Dendritic cell treated with granulocyte-macrophage colony-stimulating factor and Interleukin-4, amounts not matched to agents 40 ng/mL and 50 ng/mL, for 4 days (primary cell): Measurements from ENCODE around the gene PRSS3.
"Not testable (repeated sequence)": the region's sequence is repeated elsewhere in the genome, so short reads cannot be mapped to it uniquely, and the experiment has no call there.

Experiments
- H3K27ac Mint-ChIP-seq: one replicate; pipeline ENCODE4 v1.8.0; 2022; ENCODE audit warnings: mild to moderate bottlenecking, mixed read lengths
- H3K27me3 Mint-ChIP-seq: one replicate; pipeline ENCODE4 v1.8.0; 2022; ENCODE audit warnings: mild to moderate bottlenecking, mixed read lengths
- H3K36me3 Mint-ChIP-seq: one replicate; pipeline ENCODE4 v1.8.0; 2022; ENCODE audit warnings: low read depth, mixed read lengths
- H3K4me1 Mint-ChIP-seq: one replicate; pipeline ENCODE4 v1.8.0; 2022; ENCODE audit warnings: low read depth, mixed read lengths
- H3K4me3 Mint-ChIP-seq: one replicate; pipeline ENCODE4 v1.8.0; 2022; ENCODE audit warnings: mild to moderate bottlenecking, moderate library complexity, mixed read lengths
- H3K9me3 Mint-ChIP-seq: one replicate; pipeline ENCODE4 v1.8.0; 2022; ENCODE audit warnings: mixed read lengths
- intact Hi-C: fragments of 100-400 bp; cut with micrococcal nuclease; formaldehyde crosslinking; loops from one replicate; pipeline ENCODE4 v1.15.0; 2022

Gene PRSS3

DNA sequence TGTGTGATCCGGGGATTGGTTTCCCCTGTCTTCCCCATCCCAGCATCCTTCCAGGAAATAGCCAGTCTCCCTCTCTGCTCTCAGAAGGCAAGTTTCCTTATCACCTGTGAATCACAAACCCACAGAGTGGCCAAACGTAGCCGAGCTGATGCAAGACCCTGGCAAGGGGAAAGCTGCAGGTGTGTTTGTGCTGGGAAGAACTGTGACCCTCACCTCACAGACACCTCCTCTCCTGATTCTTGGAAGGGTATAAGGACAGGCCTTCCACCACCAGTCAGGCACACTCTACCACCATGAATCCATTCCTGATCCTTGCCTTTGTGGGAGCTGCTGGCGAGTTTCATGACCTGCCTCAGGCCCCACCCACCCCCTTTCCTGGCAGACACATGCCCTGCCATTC, at the start of gene PRSS3:
Gene PRSS3, plus strand, starts transcription at position 281 of the 400 bp plus-strand sequence. Its CDS starts 13 bp downstream, at position 294.
- Mint-ChIP-seq H3K27ac (no peak within 1 kb of the TSS), H3K4me1 (peaks cover 9% of the 10 kb centered on the region), H3K9me3 (no peaks in the 10 kb centered on the region), H3K4me3 (no peak within 1 kb of the TSS), H3K36me3 (no peaks in the 10 kb centered on the region), H3K27me3 (peaks cover 28% of the 10 kb centered on the region)
- intact Hi-C loops = no loop called here

DNA sequence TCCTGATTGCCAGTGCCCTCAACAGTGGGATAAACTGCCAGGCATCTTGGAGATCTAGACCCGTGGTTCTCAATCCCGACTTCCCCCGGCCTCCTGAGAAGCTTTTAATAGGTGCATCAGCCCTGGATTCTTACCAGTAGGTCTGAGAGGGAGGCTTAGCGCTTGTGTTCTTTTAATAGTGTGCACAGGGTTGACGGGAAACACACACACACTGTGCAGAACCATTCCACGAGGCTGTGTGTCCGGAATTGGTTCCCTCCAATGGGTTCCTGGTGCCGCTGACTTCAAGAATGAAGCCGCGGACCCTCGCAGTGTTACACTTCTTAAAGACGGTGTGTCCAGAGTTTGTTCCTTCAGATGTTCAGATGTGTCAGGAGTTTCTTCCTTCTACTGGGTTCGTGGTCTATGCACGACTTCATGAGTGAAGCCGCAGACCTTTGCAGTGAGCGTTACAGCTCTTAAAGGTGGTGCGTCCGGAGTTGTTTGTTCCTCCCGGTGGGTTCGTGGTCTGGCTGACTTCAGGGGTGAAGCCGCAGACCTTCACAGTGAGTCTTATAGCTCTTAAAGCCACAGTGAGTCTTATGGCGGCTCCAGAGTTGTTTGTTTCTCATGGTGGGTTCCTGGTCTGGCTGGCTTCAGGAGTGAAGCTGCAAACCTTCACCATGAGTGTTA, 46.6 kb upstream of the PRSS3 start:
- Mint-ChIP-seq H3K9me3 (no peaks in the 10 kb centered on the region), H3K4me1 (peaks cover 43% of the 10 kb centered on the region), H3K27me3 (peaks cover 71% of the 10 kb centered on the region), H3K36me3 (no peaks in the 10 kb centered on the region), H3K4me3 (peak overlapping the region; percentile 56), H3K27ac (no peak overlapping the region)
- intact Hi-C loops = no loop called here

DNA sequence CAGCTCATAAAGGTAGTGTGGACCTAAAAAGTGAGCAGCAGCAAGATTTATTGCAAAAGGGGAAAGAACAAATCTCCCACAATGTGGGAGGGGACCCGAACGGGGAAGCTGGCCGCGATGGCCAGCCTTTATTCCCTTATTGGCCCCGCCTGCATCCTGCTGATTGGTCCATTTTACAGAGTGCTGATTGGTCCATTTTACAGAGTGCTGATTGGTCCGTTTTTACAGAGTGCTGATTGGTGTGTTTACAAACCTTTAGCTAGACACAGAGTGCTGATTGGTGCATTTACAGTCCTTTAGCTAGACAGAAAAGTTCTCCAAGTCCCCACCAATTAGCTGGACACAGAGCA, 46.1 kb upstream of the PRSS3 start:
- Mint-ChIP-seq H3K4me1 (peaks cover 47% of the 10 kb centered on the region), H3K4me3 (peak overlapping the region; percentile 56), H3K27me3 (peaks cover 75% of the 10 kb centered on the region)
- H3K27ac Mint-ChIP-seq, H3K9me3 Mint-ChIP-seq, H3K36me3 Mint-ChIP-seq, intact Hi-C loops: not testable (repeated sequence)

DNA sequence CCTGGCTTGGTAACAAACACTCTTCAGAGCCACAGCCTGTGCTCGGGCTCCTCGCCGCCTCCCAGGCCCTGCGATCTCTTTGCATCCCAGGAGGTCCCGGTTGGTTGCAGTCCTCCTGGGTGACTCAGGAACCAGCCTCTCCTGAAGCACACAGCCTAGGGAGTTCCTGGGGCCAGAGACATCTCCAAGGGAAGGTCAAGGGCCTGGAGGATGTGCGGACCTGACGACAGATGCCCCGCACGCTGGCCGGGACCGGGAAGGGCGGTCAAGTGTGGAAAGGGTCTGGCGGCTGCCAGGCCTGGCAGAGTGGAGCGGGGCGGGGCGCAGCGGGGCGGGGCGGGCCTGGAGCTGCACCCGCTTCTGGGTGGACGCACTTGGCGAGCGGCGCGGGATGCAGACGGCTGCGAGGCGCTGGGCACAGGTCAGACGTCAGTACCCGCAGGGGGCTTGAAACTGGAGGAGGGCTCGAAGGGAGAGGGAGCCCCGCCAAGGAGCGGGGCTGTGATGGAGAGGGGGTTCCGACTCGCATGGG, 45.0 kb upstream of the PRSS3 start:
- intact Hi-C loops = no loop called here
- no peaks in the 10 kb centered on the region for H3K36me3 Mint-ChIP-seq
- peak overlapping the region; percentile 48 for H3K4me3 Mint-ChIP-seq
- H3K27ac Mint-ChIP-seq = peak overlapping the region; percentile 18
- peaks cover 47% of the 10 kb centered on the region for H3K4me1 Mint-ChIP-seq
- H3K27me3 Mint-ChIP-seq = peaks cover 82% of the 10 kb centered on the region
- no peaks in the 10 kb centered on the region for H3K9me3 Mint-ChIP-seq

DNA sequence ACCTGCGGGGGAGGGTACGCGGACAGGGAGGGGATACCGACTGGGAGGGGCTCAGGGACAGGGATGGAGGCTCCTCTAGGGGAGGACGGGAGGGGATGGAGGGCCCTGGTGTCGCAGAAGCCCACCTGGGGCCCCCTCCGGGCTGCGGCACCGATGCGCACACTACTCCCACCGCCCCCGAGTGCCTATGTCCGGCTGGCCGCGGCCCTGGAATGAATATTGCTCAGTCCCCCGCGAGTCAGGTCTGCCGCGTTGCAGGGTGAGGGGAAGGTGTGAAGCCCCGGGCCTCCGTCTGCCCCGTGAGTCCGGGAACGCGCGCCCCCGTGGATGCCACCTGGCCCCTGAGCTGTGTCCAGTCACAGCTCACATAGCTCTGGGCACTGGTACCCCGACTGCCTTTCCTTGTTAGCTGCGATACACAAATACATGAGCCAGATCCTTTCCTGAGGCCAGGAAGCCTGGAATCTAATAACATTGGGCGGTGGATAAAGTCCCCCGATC, 44.5 kb upstream of the PRSS3 start:
- intact Hi-C loops = no loop called here
- H3K36me3 Mint-ChIP-seq = no peaks in the 10 kb centered on the region
- H3K4me1 Mint-ChIP-seq = peaks cover 47% of the 10 kb centered on the region
- H3K9me3 Mint-ChIP-seq = no peaks in the 10 kb centered on the region
- peaks cover 81% of the 10 kb centered on the region for H3K27me3 Mint-ChIP-seq
- no peak overlapping the region for H3K4me3 Mint-ChIP-seq
- H3K27ac Mint-ChIP-seq = peak overlapping the region; percentile 18

DNA sequence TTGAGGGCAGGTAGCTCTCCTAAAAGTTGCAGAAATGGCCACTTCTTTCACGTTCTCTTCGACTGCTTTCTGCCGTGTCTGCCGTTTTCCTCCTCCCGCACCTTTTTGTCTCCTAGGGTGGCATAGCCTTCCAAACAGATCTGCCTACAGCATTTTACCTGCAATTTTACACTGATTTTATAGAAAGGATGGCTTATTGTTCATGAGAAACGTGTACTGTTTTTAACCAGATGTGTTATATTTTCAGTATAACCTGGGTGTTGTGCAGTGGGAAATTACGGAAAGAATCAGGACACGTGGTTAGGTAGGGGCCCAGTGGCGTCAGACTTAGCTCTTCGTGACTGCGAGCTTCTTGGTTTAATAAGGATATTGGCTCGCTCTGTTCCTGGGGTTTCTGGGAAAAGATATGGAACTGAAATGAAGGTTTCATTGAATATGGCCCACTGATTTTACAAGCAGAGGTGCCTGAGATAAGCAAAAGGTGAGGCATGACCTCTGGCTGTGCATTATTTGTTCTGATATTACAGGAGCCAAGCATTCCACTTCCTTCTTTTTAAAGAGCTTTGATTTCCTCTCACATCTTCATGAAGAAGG, 43.7 kb upstream of the PRSS3 start:
- Mint-ChIP-seq H3K4me3 (peak overlapping the region; percentile 10), H3K27me3 (peaks cover 78% of the 10 kb centered on the region)

DNA sequence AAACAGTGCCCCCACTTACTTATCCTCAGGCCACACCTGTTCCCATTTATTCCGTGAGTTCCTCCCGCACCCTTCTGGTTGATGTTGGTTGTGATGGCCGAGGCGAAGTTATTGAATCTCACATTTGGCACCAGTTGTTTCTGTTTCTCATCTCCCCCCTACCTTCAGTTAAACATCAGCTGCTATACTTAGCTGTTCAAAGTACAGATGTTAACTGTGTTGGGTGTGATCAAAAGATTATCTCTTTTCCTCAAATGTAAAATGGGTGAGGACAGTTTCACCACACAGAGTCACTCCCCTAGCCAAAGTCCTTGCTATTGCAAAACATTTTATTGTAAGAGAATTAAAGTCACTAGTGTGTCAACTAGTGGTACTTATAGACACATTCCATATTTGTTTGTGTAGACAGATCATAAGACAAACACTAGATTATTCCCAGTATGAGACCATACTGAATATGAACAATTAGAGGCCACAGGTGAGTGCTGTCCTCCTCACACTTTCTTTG, 43.2 kb upstream of the PRSS3 start:
- intact Hi-C loops = no loop called here

More for the DNA sequence above, 43.7 kb upstream of the PRSS3 start:
- Mint-ChIP-seq H3K9me3 (no peaks in the 10 kb centered on the region), H3K36me3 (no peaks in the 10 kb centered on the region), H3K27ac (no peak overlapping the region), H3K4me1 (peaks cover 47% of the 10 kb centered on the region)
- intact Hi-C loops = no loop called here

DNA sequence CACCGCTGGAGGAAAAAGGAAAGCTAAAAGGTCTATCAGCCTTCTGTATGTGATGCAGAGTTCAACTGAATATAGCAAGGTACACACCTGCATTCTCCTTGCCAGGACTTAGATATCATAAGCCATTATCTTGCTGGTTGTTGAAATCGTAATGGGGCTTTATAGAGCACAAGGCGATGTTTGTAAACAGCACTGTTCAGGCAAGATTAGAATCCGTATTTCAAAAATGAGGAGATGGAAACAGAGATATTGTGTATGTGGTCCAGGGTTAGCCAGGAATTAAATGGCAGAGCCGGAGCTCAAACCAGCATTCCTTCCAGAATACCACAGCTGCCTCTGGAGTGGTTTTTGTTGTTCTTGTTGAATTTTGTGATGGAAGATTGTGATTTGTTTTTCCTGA, 42.6 kb upstream of the PRSS3 start:
- H3K4me3 Mint-ChIP-seq, H3K36me3 Mint-ChIP-seq, intact Hi-C loops, H3K9me3 Mint-ChIP-seq, H3K27ac Mint-ChIP-seq: not testable (repeated sequence)
- Mint-ChIP-seq H3K27me3 (peaks cover 73% of the 10 kb centered on the region), H3K4me1 (peaks cover 47% of the 10 kb centered on the region)

More for the DNA sequence above, 43.2 kb upstream of the PRSS3 start:
- Mint-ChIP-seq H3K4me1 (peaks cover 47% of the 10 kb centered on the region), H3K27me3 (peaks cover 75% of the 10 kb centered on the region), H3K36me3 (no peaks in the 10 kb centered on the region), H3K4me3 (no peak overlapping the region), H3K9me3 (no peaks in the 10 kb centered on the region), H3K27ac (no peak overlapping the region)

DNA sequence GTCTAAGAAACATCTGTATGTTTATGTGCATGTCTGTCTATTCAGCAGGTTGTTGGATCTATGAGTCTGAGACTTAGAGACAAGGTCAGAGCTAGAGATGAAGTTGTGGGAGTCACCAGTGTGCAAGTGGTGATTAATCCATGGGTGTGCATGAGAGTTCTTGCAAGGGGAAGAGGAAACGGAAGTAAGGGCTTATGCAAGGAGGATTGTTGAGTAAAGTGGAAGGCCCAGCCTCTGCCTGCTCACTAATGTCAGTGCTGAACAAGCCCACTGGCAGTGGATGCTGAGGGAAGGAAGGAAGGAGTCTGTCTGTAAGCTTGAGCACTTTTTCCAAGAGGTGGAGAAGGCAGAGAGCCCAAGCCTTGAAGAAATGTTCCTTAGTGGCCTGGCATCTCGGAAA, 35.7 kb upstream of the PRSS3 start:
- intact Hi-C loops, H3K9me3 Mint-ChIP-seq, H3K36me3 Mint-ChIP-seq, H3K4me3 Mint-ChIP-seq: not testable (repeated sequence)
- H3K27me3 Mint-ChIP-seq = peaks cover 11% of the 10 kb centered on the region
- H3K27ac Mint-ChIP-seq = peak overlapping the region; percentile 2
- H3K4me1 Mint-ChIP-seq = peaks cover 13% of the 10 kb centered on the region

DNA sequence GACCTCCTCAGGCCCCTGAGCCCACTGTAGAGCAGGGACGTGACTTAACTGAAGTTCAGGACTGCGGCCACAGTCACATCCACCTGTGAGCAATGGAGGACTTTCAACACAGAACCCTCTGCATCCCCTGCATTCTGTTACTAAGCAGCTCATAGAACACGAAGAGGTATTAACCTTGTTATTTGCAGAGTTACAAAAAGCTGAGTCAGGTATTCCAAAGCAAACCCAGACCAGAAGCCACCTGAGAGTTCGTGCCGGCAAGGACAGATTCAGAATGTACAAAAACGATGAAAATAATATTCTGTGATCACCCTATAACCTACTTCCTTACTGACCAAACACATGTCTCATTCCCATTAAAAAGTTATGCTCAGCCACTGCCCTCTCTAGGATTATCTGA, 33.0 kb upstream of the PRSS3 start:
- intact Hi-C loops = no loop called here
- H3K27me3 Mint-ChIP-seq = peaks cover 1% of the 10 kb centered on the region
- H3K36me3 Mint-ChIP-seq = no peaks in the 10 kb centered on the region
- no peak overlapping the region for H3K4me3 Mint-ChIP-seq
- H3K9me3 Mint-ChIP-seq = no peaks in the 10 kb centered on the region
- no peak overlapping the region for H3K27ac Mint-ChIP-seq
- peaks cover 13% of the 10 kb centered on the region for H3K4me1 Mint-ChIP-seq

DNA sequence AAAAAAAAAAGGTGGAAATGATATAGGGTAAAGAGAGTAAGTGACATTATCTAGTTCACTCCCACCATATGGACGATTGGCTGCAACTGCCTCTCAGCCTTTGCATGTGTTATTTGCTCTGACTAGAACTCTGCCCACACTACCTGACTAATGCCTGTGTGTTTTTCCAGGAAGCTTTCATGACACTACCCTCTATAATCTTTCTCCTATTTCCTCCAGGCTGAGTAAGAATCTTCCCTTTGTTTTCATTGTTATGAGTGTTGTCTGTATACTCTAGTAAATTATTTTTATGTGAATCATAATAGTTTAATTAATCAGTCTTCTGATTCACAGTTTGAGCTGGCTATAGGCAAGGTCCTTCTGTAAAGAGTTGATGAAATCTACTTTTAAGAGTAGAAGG, 31.7 kb upstream of the PRSS3 start:
- H3K36me3 Mint-ChIP-seq, H3K27ac Mint-ChIP-seq, H3K4me3 Mint-ChIP-seq, H3K9me3 Mint-ChIP-seq, intact Hi-C loops, H3K27me3 Mint-ChIP-seq: not testable (repeated sequence)
- H3K4me1 Mint-ChIP-seq = peaks cover 12% of the 10 kb centered on the region

DNA sequence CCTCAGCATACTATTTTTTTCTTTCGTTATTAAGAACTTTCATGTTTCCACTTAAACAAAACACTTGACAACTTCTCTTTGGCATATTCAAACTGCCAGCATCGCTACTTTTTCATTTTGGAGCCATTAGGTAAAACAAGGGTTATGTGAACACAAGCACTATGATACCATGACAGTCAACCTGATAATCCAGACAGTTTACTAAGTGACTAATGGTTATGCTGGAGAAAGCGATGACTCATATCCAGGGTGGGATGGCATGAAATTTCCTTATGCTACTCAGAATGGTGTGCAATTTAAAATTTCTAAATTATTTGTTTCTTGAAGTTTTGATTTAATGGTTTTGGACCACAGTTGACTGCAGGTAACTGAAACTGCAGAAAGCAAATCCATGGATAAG, 29.9 kb upstream of the PRSS3 start:
- H3K4me1 Mint-ChIP-seq = peaks cover 7% of the 10 kb centered on the region
- H3K27me3 Mint-ChIP-seq = peaks cover 3% of the 10 kb centered on the region
- no peaks in the 10 kb centered on the region for H3K9me3 Mint-ChIP-seq
- no peak overlapping the region for H3K4me3 Mint-ChIP-seq
- H3K27ac Mint-ChIP-seq = no peak overlapping the region
- intact Hi-C loops = no loop called here
- H3K36me3 Mint-ChIP-seq = no peaks in the 10 kb centered on the region

DNA sequence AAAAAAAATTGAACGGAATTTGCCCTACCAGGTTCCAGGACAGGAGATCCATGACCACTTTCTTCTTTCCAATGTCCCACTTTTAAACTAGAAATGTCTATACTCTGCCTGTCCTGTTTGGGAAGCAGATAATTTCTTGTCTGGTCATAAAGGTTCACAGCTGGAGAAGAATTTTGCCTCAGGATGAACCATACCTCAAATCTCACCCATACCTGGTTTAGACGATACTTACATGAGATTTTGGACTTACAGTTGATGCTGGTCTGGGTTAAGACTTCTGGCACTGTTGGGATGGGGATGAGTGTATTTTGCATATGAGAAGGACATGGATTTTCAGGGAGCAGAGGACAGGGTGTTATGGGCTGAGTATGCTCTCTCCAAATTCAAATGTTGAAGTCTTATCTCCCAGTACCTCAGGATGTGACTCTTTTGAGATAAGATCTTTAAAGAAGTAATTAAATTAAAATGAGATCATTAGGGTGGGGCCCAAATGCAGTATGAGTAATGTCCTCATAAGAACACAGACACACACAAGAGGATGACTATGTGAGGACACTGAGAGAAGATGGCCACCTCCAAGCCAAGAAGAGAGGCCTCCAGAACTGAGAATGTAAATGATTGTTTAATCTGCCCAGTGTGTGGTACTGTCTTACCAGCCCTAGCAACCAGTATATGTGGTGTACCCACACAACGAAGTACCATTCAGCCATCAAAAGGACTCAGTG, 25.0 kb upstream of the PRSS3 start:
- H3K27ac Mint-ChIP-seq, H3K9me3 Mint-ChIP-seq, H3K4me3 Mint-ChIP-seq, intact Hi-C loops, H3K4me1 Mint-ChIP-seq, H3K36me3 Mint-ChIP-seq, H3K27me3 Mint-ChIP-seq: not testable (repeated sequence)

DNA sequence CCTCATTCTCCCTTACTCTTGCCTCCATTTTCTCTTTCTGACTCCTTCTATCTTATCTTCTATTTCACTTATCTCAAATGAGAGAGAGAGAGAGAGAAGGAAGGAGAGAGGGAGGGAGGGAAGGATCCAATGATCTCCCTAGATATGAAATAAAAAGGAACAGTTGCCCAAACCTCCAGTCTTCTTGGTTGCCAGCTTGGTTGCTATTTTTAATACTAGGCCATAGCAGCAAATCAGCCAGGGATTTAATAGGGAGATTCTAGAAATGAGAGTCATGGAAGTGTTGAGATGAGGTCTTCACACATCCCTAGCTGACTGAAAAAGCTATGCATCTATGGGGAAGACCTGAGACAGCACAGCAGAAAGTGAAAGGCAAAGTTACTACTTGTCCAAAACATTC, 22.2 kb upstream of the PRSS3 start:
- not testable (repeated sequence) for H3K36me3 Mint-ChIP-seq

More for the DNA sequence above, 22.2 kb upstream of the PRSS3 start:
- H3K9me3 Mint-ChIP-seq, H3K4me1 Mint-ChIP-seq, H3K4me3 Mint-ChIP-seq, intact Hi-C loops, H3K27me3 Mint-ChIP-seq, H3K27ac Mint-ChIP-seq: not testable (repeated sequence)
